Measurements from ENCODE around the gene APOA1. TPM values are rescaled to one million over a fixed set of nuclear protein-coding genes. Genes with fewer than 3 reads are reported as not detected.

Gene APOA1
- total and polyA plus RNA-seq, 7 donors, result 0.32 to 3.0 (median 0.55) TPM; not detected in 2

- no peak for DNase-seq
- TF ChIP-seq POLR2A (IDR thresholded peaks at IDR 0.05) (no peak), EP300 (IDR thresholded peaks at IDR 0.05) (no peak), POLR2AphosphoS5 (IDR thresholded peaks at IDR 0.05) (no peak), CTCF (IDR thresholded peaks at IDR 0.05) (peak; percentile 52 to 67 (median 60))
- no peaks in the 10 kb centered on the region for H3K9me3 ChIP-seq
- intact Hi-C loops (cut with DNase I), result loop anchor here (1.0 to 5.0 kb wide), 2 partner anchors 226 to 347 kb away; no protein-coding TSS in a partner anchor
- WGBS, 2 donors, result 57% methylated on average over 5 of the region's 5 CpGs
- peaks cover 0 to 17% (median 3%) of the 10 kb centered on the region in 4 donors for H3K36me3 ChIP-seq
- H3K4me1 ChIP-seq, result peaks cover 0 to 9% (median 4%) of the 10 kb centered on the region in 4 donors
- no peak overlapping the region for H3K4me3 ChIP-seq
- no peaks in the 10 kb centered on the region for H3K27me3 ChIP-seq
- peak overlapping the region in 1 of 4 donors; percentile 8 for H3K27ac ChIP-seq
Observed at GRCh38 chr11:116879800-116880625, 42.6 kb upstream of the APOA1 start.

GRCh38 chr11:116876656-116877055 is 39.2 kb upstream of the APOA1 start:
- Histone ChIP-seq H3K27ac (no peak overlapping the region), H3K4me3 (no peak overlapping the region), H3K9me3 (no peaks in the 10 kb centered on the region), H3K4me1 (peaks cover 0 to 9% (median 4%) of the 10 kb centered on the region in 4 donors), H3K36me3 (peaks cover 12 to 51% (median 23%) of the 10 kb centered on the region in 4 donors), H3K27me3 (no peaks in the 10 kb centered on the region)
- 94 to 96% methylated on average over 8 of the region's 8 CpGs for WGBS, 2 donors
- no peak for DNase-seq
- intact Hi-C loops (cut with DNase I), result no loop called here
- no peak for TF ChIP-seq CTCF (IDR thresholded peaks at IDR 0.05)
- TF ChIP-seq POLR2A (IDR thresholded peaks at IDR 0.05), result no peak
- no peak for TF ChIP-seq EP300 (IDR thresholded peaks at IDR 0.05)
- TF ChIP-seq POLR2AphosphoS5 (IDR thresholded peaks at IDR 0.05), result no peak

GRCh38 chr11:116875194-116875593 is 37.8 kb upstream of the APOA1 start:
- H3K27me3 ChIP-seq, result no peaks in the 10 kb centered on the region
- no peak for DNase-seq
- 95 to 96% methylated on average over 7 of the region's 7 CpGs for WGBS, 2 donors
- intact Hi-C loops (cut with DNase I), result no loop called here
- no peak for TF ChIP-seq EP300 (IDR thresholded peaks at IDR 0.05)
- no peak for TF ChIP-seq POLR2AphosphoS5 (IDR thresholded peaks at IDR 0.05)
- no peak for TF ChIP-seq CTCF (IDR thresholded peaks at IDR 0.05)
- TF ChIP-seq POLR2A (IDR thresholded peaks at IDR 0.05), result no peak
- peaks cover 0 to 6% (median 3%) of the 10 kb centered on the region in 4 donors for H3K4me1 ChIP-seq
- peaks cover 12 to 65% (median 25%) of the 10 kb centered on the region in 4 donors for H3K36me3 ChIP-seq
- H3K9me3 ChIP-seq, result no peaks in the 10 kb centered on the region
- H3K27ac ChIP-seq, result no peak overlapping the region
- no peak overlapping the region for H3K4me3 ChIP-seq

- no peaks in the 10 kb centered on the region for H3K9me3 ChIP-seq
- H3K27ac ChIP-seq, result no peak overlapping the region
- H3K4me1 ChIP-seq, result no peaks in the 10 kb centered on the region
- WGBS, 2 donors, result 46 to 76% methylated on average over 2 of the region's 2 CpGs
- intact Hi-C loops (cut with DNase I), result no loop called here
- no peak overlapping the region for H3K4me3 ChIP-seq
- TF ChIP-seq CTCF (IDR thresholded peaks at IDR 0.05), result no peak
- no peak for TF ChIP-seq POLR2A (IDR thresholded peaks at IDR 0.05)
- TF ChIP-seq EP300 (IDR thresholded peaks at IDR 0.05), result no peak
- TF ChIP-seq POLR2AphosphoS5 (IDR thresholded peaks at IDR 0.05), result no peak
- H3K27me3 ChIP-seq, result no peaks in the 10 kb centered on the region
- peaks cover 17 to 75% (median 29%) of the 10 kb centered on the region in 4 donors for H3K36me3 ChIP-seq
- DNase-seq, result no peak
Observed at GRCh38 chr11:116874251-116874650, 36.8 kb upstream of the APOA1 start.

Measured in sigmoid colon (tissue), 7 donors.